GM08714 (cell line): Measurements from ENCODE around the gene CCL20.

Experiments used
- H3K4me3 ChIP-seq: fragments of 200-500 bp; sonication (Bioruptor generic); 2 replicates; pipeline ENCODE4 v1.5.1; 2014; ENCODE audit warnings: mild to moderate bottlenecking, low read length, inconsistent platforms
- ZNF274 ChIP-seq: IDR thresholded peaks from 2 replicates; pipeline ENCODE4 v1.6.1; 2012; ENCODE audit warnings: mild to moderate bottlenecking, low read depth, low read length

Gene CCL20

GRCh38 chr2:227813562-227814353 is at the start of gene CCL20:
TSS of gene CCL20 (plus strand) at chr2:227813842. CDS start at chr2:227813912, 70 bp downstream.
- TF ChIP-seq ZNF274, result no peak
- no peak within 1 kb of the TSS for H3K4me3 ChIP-seq

GRCh38 chr2:227765788-227766372 is 47.8 kb upstream of the CCL20 start:
- no peak overlapping the region for H3K4me3 ChIP-seq
- no peak for TF ChIP-seq ZNF274

GRCh38 chr2:227766373-227766883 is 47.2 kb upstream of the CCL20 start:
- TF ChIP-seq ZNF274, result no peak
- H3K4me3 ChIP-seq, result no peak overlapping the region

DNA sequence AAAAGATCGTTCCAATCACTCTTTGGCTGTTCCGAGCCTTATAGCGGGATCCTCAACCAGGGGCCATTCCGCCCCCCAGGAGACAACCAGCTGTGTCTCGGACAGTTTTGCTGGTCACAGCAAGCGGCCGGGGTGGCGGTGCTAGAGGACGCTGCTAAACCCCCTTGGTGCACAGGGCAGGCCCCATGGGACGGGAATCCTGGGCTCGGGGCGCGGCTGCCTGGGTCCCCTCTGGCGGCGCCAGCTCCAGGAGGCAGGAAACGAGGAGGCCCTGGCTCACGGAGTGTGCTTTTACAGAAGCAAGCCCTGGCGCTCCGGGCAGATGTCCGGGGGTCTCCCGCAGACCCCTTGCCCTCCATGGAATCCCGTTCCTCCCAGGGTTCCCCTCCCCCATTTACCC is 45.8 kb upstream of the CCL20 start:
- no peak overlapping the region for H3K4me3 ChIP-seq
- no peak for TF ChIP-seq ZNF274

GRCh38 chr2:227772197-227772661 is 41.4 kb upstream of the CCL20 start:
- TF ChIP-seq ZNF274, result no peak
- no peak overlapping the region for H3K4me3 ChIP-seq

DNA sequence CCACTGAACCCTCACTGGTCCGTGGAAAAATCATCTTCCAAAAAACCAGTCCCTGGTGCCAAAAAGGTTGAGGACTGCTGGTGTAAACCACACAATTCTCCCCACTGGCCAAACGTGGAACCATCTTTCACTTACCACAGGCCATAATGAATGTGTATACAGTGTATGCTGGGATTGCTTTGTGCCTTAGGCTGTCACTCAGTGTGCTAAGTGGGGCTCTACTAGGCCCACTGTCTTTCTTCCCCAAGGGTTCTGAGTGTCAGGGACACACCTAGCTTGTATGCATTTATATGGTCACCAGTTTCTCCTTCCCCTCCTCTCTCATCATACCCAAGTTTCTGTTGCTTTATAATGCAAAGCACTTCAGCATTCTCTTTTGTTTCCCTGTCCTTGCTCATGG is 40.7 kb upstream of the CCL20 start:
- no peak for TF ChIP-seq ZNF274
- no peak overlapping the region for H3K4me3 ChIP-seq

DNA sequence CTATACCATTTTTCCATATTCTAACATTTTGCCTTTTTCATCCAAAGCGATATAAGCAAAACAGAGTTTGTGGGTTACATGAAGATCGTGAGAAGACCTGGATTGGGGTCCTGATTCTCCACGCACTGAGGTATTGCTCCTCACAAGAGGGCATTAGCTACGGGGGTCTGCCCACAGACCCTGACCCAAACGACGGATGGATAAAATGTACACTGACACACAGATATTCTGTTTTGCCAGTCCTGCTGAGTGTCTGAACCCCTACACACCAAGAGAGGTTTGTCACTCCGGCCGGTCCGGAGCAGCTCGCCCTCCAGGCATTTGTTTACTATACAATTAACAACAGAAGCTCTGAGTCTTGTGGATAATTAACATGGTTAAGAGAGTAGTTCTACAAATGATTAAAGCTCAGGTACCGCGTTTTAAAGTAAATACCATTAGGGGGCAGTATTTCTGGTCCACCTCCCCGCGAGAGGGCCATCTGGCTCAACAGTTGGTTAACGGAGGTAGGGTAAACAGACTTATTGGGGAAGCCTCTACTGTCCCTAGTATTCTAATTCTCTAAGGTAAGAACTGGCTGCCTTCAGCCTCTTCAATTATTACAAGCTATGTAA is 39.5 kb upstream of the CCL20 start:
- no peak overlapping the region for H3K4me3 ChIP-seq
- no peak for TF ChIP-seq ZNF274

DNA sequence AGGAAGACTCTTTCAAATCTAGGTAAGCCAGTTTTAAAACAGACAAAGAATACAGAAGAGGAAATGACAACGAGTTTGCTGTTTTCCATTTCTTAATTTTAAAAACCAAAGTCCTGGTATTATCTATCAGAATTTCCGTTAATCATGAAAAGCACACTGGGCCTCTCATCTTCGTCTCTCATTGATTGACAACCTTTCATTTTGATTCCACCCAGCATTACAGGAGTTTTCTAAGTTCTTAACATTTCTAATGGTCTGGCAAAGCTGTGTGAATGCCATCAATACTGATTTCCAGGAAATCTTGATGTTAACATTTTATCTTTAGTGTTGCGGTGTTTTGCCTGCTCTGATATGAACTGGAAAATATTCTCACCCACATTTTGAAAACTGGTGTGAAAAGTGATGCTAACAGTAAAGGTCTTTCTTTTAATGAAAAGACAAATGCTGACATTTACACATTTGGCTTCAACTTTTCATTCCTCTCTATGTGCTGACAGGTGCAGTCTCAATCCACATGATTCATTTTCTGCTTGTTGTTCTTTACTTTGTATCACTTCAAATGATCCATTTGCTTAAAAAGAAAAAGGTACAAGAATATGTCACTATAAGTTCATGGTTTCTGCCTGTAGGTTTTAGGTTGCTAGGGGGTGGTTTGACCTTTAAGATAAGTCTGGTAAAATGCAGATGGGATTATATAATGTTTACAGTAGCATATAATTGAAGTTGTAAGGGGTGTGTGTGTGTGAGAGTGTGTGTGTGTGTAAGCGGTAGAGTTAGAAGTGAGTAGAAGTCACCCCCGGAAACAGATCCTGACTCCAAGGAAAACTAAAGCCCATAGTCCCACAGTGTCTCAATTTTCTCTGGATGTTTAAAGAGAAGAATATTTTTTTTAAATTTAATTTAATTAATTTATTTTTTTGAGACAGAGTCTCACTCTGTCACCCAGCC is 38.5 kb upstream of the CCL20 start:
- no peak overlapping the region for H3K4me3 ChIP-seq
- no peak for TF ChIP-seq ZNF274

- H3K4me3 ChIP-seq, result no peak overlapping the region
- no peak for TF ChIP-seq ZNF274
These were observed 32.5 kb upstream of the CCL20 start for GRCh38 chr2:227780981-227781615.

GRCh38 chr2:227781841-227782240 is 31.8 kb upstream of the CCL20 start:
- TF ChIP-seq ZNF274, result no peak

DNA sequence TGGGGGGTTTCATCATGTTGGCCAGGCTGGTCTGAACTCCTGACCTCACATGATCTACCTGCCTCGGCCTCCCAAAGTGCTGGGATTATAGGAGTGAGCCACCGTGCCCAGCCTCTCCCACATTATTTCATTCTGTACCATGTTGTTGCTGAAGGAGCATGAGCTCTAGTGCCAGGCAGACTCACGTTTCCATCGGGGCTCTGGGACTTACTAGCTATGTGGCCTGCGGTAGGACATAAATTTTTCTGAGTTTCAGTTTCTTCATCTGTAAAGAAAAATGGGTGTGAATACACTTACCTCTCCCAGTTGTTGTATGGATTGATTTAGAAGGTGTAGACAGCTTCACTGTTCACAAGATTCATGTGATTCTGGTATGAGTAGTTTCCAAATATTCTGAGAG is 30.8 kb upstream of the CCL20 start:
- H3K4me3 ChIP-seq, result no peak overlapping the region
- no peak for TF ChIP-seq ZNF274

More at GRCh38 chr2:227781841-227782240, 31.8 kb upstream of the CCL20 start:
- no peak overlapping the region for H3K4me3 ChIP-seq

GRCh38 chr2:227783404-227784138 is 30.1 kb upstream of the CCL20 start:
- H3K4me3 ChIP-seq, result peak overlapping the region; percentile 39; the same call in 1 of the 2 replicates
- TF ChIP-seq ZNF274, result no peak

- no peak for TF ChIP-seq ZNF274
- no peak overlapping the region for H3K4me3 ChIP-seq
These were observed 28.3 kb upstream of the CCL20 start for GRCh38 chr2:227785293-227785692.
